Measurements from ENCODE around the gene LRRK1. TPM values are rescaled to one million over a fixed set of nuclear protein-coding genes. Genes with fewer than 3 reads are reported as not detected.

The LRRK1 gene
- total RNA-seq, 1 experiment from 2014 or later: 1.7 TPM

GRCh38 chr15:101056366-101057334, 137.5 kb downstream of the LRRK1 start:
- DNase-seq (ENCODE audit: low read depth): no peak

- no peak for DNase-seq (ENCODE audit: low read depth)
These were observed 138.8 kb downstream of the LRRK1 start for GRCh38 chr15:101057841-101058407.

- DNase-seq (ENCODE audit: low read depth): no peak
These were observed 139.6 kb downstream of the LRRK1 start for GRCh38 chr15:101058735-101059134.

- DNase-seq (ENCODE audit: low read depth): no peak
These were observed 140.5 kb downstream of the LRRK1 start for GRCh38 chr15:101059381-101060341.

GRCh38 chr15:101060576-101061551, 141.7 kb downstream of the LRRK1 start:
- DNase-seq (ENCODE audit: low read depth): no peak

GRCh38 chr15:101062063-101062462, 142.9 kb downstream of the LRRK1 start:
- no peak for DNase-seq (ENCODE audit: low read depth)

- DNase-seq (ENCODE audit: low read depth): no peak
These were observed 143.5 kb downstream of the LRRK1 start for GRCh38 chr15:101062471-101063171.

GRCh38 chr15:101063212-101063611, 144.1 kb downstream of the LRRK1 start:
- no peak for DNase-seq (ENCODE audit: low read depth)

- DNase-seq (ENCODE audit: low read depth): no peak
These were observed 145.0 kb downstream of the LRRK1 start for GRCh38 chr15:101063891-101064794.

- no peak for DNase-seq (ENCODE audit: low read depth)
These were observed 145.8 kb downstream of the LRRK1 start for GRCh38 chr15:101064795-101065569.

- no peak for DNase-seq (ENCODE audit: low read depth)
These were observed 146.5 kb downstream of the LRRK1 start for GRCh38 chr15:101065570-101066221.

GRCh38 chr15:101066501-101067408, 147.6 kb downstream of the LRRK1 start:
- no peak for DNase-seq (ENCODE audit: low read depth)

- DNase-seq (ENCODE audit: low read depth): no peak
These were observed 148.7 kb downstream of the LRRK1 start for GRCh38 chr15:101067660-101068522.

- DNase-seq (ENCODE audit: low read depth): no peak
These were observed 149.4 kb downstream of the LRRK1 start for GRCh38 chr15:101068523-101068960.

GRCh38 chr15:101068961-101069653, 149.9 kb downstream of the LRRK1 start:
- peak; percentile 28 for DNase-seq (ENCODE audit: low read depth)
